Stimulated activated CD8-positive, alpha-beta memory T cell treated with anti-CD3 and anti-CD28 coated beads, Interleukin-2, amount 100 ng/mL, for 48 hours (primary cell): ENCODE data around the gene HAPLN1.

Experiments
- DNase-seq, 2 donors: peaks; one replicate each; pipeline ENCODE4 v3.0.0-alpha.2; 2020; ENCODE audit warnings: low read depth in 2 of 2

HAPLN1 gene

GRCh38 chr5:83641946-83642345, 78.7 kb downstream of the HAPLN1 start:
- no peak for DNase-seq

GRCh38 chr5:83639911-83640310, 80.7 kb downstream of the HAPLN1 start:
- no peak for DNase-seq

GRCh38 chr5:83636156-83636555, 84.5 kb downstream of the HAPLN1 start:
- DNase-seq: no peak

DNA sequence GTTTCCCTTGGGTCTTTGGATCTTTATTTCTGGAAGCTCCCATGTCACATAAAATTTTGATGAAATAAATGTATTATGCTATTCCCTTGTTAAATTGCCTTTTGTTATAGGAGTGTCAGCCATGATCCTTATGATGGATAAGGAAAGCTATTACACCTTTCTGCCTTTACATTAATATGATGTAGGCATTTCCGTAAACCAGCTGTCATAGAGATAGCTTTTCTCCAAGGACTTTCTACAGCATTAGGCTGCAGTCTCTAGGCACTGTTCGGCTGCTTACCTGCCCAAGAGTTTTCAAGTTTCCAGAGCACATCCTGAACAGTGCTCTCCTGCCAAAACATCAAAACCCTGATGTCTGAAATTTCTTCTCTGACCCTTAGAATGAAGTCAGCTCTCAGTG, 87.4 kb downstream of the HAPLN1 start:
- DNase-seq: no peak

DNA sequence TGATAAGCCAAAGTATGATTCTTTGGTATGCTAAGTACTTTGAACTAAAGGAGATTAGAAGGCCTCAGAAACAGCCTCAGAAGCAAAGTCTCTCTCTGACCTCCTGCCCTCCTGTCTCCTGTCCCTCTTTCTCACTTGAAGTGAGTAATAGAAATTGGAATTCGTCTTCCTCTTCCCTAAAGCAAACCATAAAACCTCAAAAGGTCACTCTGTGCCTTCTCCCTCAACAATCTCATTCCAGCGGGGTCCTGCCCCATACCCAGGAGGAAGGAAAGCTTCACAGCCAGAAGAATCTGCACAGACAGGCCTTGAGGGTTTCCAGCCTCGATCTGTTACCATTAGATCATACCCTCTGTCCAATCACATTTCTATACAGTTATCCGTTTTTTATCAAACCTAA, 87.8 kb downstream of the HAPLN1 start:
- no peak for DNase-seq

GRCh38 chr5:83628360-83628759, 92.3 kb downstream of the HAPLN1 start:
- no peak for DNase-seq

GRCh38 chr5:83614841-83615240, 105.8 kb downstream of the HAPLN1 start:
- DNase-seq: no peak

DNA sequence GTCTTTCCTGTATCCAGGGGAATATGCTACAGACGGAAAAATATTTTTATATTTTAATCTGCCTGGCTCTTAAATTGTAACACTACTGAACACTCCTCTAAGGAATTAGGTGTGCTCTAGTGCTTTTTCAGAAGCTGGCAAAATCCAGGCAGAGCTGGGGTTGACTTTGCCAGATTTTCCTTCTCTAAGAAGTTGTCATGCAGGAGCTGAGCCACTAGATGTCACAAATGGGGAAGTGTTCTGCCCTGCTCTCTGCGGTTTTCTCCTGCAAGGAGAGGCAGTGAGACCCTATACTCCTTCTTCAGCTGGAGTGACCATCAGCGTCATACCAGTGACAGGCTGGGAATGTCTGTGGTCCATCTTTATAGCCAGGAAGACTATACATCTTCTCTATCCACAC, 112.5 kb downstream of the HAPLN1 start:
- no peak for DNase-seq

GRCh38 chr5:83595217-83595616, 125.4 kb downstream of the HAPLN1 start:
- DNase-seq: no peak

DNA sequence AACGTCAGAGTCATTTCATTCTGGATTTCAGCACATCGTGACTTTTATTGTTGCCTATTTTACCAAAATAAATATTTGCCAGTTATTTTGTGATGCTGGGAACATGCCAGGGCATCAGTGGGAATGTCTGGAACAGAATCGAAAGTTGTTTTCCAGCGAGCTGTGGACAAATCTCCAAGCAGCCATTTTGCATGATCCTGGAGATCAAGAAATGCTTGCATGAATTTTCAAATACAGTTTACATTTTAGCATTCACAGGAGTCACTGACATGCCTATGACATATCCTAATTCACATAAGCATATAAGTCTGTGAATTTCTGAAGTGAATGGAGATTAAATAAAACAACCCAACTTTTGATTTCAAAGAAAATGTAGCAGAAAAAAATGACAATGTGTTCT, 129.7 kb downstream of the HAPLN1 start:
- DNase-seq: no peak

DNA sequence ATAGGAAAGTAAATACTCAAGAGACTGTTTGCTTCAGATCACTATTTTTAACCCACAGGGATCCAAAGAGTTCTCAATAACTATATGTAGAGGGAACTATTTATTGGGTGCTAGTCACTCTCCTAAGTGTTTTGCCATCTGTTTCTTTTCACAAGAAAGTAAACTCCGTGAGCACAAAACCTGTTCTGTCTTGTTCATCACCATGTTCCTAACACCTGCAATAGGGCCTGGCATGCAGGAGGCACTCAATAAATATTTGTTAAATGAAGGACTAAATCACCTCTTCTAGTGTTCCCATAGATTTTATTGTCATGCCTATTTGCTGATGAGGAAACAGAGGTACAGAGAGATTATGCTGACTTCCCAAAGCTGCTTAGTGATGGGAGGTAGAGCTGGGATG, 130.9 kb downstream of the HAPLN1 start:
- DNase-seq: no peak
